ENCODE measurements around the gene COQ4.

The COQ4 gene

GRCh38 chr9:128342971-128343680 is 20.5 kb downstream of the COQ4 start:
- H3K36me3 ChIP-seq (replicated peaks; ENCODE audit: low read depth, low read length): peaks cover 18% of the 10 kb centered on the region
- no peaks in the 10 kb centered on the region for H3K27me3 ChIP-seq (ENCODE audit: low read depth, low read length)
- H2AFZ ChIP-seq (ENCODE audit: low read depth, low read length): no peak overlapping the region
- no peaks in the 10 kb centered on the region for H4K20me1 ChIP-seq (ENCODE audit: insufficient read depth, low read length)
- peaks cover 7% of the 10 kb centered on the region for H3K79me2 ChIP-seq (ENCODE audit: low read length)
- no peak overlapping the region for H3K4me3 ChIP-seq (ENCODE audit: low read length)
- no peak overlapping the region for H3K9ac ChIP-seq (ENCODE audit: low read length)
- H3K9me3 ChIP-seq (ENCODE audit: insufficient read depth, low read length): no peaks in the 10 kb centered on the region
- H3K4me1 ChIP-seq (ENCODE audit: low read length): peaks cover 5% of the 10 kb centered on the region
- TF ChIP-seq, protein P1, sequence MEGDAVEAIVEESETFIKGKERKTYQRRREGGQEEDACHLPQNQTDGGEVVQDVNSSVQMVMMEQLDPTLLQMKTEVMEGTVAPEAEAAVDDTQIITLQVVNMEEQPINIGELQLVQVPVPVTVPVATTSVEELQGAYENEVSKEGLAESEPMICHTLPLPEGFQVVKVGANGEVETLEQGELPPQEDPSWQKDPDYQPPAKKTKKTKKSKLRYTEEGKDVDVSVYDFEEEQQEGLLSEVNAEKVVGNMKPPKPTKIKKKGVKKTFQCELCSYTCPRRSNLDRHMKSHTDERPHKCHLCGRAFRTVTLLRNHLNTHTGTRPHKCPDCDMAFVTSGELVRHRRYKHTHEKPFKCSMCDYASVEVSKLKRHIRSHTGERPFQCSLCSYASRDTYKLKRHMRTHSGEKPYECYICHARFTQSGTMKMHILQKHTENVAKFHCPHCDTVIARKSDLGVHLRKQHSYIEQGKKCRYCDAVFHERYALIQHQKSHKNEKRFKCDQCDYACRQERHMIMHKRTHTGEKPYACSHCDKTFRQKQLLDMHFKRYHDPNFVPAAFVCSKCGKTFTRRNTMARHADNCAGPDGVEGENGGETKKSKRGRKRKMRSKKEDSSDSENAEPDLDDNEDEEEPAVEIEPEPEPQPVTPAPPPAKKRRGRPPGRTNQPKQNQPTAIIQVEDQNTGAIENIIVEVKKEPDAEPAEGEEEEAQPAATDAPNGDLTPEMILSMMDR (IDR thresholded peaks at IDR 0.05; ENCODE audit: low read depth, low read length): no peak
- no peak for TF ChIP-seq EZH2phosphoT487 (IDR thresholded peaks at IDR 0.05; ENCODE audit: low read depth)
- no peak overlapping the region for H3K27ac ChIP-seq (ENCODE audit: low read length)
- no peak overlapping the region for H3K4me2 ChIP-seq (ENCODE audit: low read length)

DNA sequence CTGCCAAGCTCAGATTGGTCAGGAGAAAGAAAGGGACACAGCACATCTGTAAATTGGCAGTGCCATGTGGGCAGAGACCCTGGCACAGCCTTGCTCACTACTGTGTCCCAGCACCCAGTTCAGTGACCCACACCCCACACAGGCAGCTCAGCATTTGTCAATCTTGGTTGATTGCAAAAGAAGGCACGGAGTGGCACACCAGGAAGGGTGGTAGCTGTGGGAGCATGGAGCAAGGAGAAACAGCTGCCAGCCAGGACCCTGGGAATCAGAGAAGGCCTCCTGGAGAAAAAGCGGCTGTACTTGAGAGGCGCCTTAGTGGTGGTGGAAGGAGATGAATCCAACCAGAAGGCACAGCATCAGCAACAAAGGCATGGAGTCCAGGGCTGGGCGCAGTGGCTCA is 21.2 kb downstream of the COQ4 start:
- Histone ChIP-seq H3K9me3 (ENCODE audit: insufficient read depth, low read length) (no peaks in the 10 kb centered on the region), H3K27ac (ENCODE audit: low read length) (no peak overlapping the region), H3K4me1 (ENCODE audit: low read length) (peaks cover 5% of the 10 kb centered on the region), H3K4me3 (ENCODE audit: low read length) (no peak overlapping the region), H3K36me3 (replicated peaks; ENCODE audit: low read depth, low read length) (peaks cover 18% of the 10 kb centered on the region), H2AFZ (ENCODE audit: low read depth, low read length) (no peak overlapping the region), H3K27me3 (ENCODE audit: low read depth, low read length) (no peaks in the 10 kb centered on the region), H3K9ac (ENCODE audit: low read length) (no peak overlapping the region), H3K4me2 (ENCODE audit: low read length) (no peak overlapping the region), H3K79me2 (ENCODE audit: low read length) (peaks cover 7% of the 10 kb centered on the region), H4K20me1 (ENCODE audit: insufficient read depth, low read length) (no peaks in the 10 kb centered on the region)
- no peak for TF ChIP-seq EZH2phosphoT487 (IDR thresholded peaks at IDR 0.05; ENCODE audit: low read depth)
- TF ChIP-seq, protein P1 (IDR thresholded peaks at IDR 0.05; ENCODE audit: low read depth, low read length): no peak

DNA sequence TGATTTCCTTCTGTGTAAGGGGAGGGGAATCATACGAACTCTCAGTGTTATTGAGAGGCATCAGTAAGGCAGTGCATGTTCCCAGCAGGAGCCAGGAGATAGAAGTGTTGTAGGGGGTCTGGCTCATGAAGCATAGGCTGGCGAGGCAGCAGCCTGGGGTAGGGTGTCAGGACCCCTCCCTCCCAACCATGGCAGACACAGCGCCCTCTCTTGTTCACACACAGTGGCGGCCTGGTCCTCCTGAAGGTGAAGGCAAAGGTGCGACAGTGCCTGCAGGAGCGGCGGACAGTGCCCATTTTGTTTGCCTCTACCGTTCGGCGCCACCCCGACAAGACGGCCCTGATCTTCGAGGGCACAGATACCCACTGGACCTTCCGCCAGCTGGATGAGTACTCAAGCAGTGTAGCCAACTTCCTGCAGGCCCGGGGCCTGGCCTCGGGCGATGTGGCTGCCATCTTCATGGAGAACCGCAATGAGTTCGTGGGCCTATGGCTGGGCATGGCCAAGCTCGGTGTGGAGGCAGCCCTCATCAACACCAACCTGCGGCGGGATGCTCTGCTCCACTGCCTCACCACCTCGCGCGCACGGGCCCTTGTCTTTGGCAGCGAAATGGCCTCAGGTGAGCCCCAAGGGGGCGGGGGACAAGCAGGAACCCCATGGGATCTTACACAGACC is 22.4 kb downstream of the COQ4 start:
- H2AFZ ChIP-seq (ENCODE audit: low read depth, low read length): no peak overlapping the region
- H3K36me3 ChIP-seq (replicated peaks; ENCODE audit: low read depth, low read length): peaks cover 22% of the 10 kb centered on the region
- H3K4me2 ChIP-seq (ENCODE audit: low read length): no peak overlapping the region
- no peak overlapping the region for H3K4me3 ChIP-seq (ENCODE audit: low read length)
- peaks cover 7% of the 10 kb centered on the region for H3K79me2 ChIP-seq (ENCODE audit: low read length)
- H3K9ac ChIP-seq (ENCODE audit: low read length): no peak overlapping the region
- no peaks in the 10 kb centered on the region for H3K27me3 ChIP-seq (ENCODE audit: low read depth, low read length)
- TF ChIP-seq, protein P1 (IDR thresholded peaks at IDR 0.05; ENCODE audit: low read depth, low read length): no peak
- TF ChIP-seq EZH2phosphoT487 (IDR thresholded peaks at IDR 0.05; ENCODE audit: low read depth): no peak
- H3K4me1 ChIP-seq (ENCODE audit: low read length): no peaks in the 10 kb centered on the region
- H3K9me3 ChIP-seq (ENCODE audit: insufficient read depth, low read length): no peaks in the 10 kb centered on the region
- H3K27ac ChIP-seq (ENCODE audit: low read length): no peak overlapping the region
- no peaks in the 10 kb centered on the region for H4K20me1 ChIP-seq (ENCODE audit: insufficient read depth, low read length)

DNA sequence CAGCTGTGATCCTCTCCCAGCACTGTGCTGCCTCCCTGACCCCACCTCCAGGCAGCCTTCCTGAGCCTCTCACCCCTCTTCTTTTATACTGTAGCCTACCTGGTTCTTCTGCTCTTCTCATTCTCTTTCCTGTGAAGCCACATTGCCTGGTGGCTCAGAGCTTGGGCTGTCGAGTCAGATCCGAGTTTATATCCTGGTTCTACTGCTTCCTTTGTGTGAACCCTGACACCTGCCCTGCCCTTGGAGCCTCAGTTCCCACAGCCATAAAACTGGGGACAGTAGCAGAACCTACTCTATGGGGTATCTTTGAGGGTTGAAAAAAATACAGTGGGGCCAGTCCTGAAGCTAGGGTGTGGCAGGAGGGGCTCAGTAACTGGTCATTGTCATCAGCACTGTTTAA is 26.5 kb downstream of the COQ4 start:
- H3K36me3 ChIP-seq (replicated peaks; ENCODE audit: low read depth, low read length): peaks cover 21% of the 10 kb centered on the region
- no peak overlapping the region for H3K4me2 ChIP-seq (ENCODE audit: low read length)
- H3K9me3 ChIP-seq (ENCODE audit: insufficient read depth, low read length): no peaks in the 10 kb centered on the region
- no peaks in the 10 kb centered on the region for H3K79me2 ChIP-seq (ENCODE audit: low read length)
- no peaks in the 10 kb centered on the region for H3K27me3 ChIP-seq (ENCODE audit: low read depth, low read length)
- no peak overlapping the region for H3K4me3 ChIP-seq (ENCODE audit: low read length)
- TF ChIP-seq EZH2phosphoT487 (IDR thresholded peaks at IDR 0.05; ENCODE audit: low read depth): no peak
- TF ChIP-seq, protein P1 (IDR thresholded peaks at IDR 0.05; ENCODE audit: low read depth, low read length): no peak
- H2AFZ ChIP-seq (ENCODE audit: low read depth, low read length): no peak overlapping the region
- H3K4me1 ChIP-seq (ENCODE audit: low read length): no peaks in the 10 kb centered on the region
- H3K9ac ChIP-seq (ENCODE audit: low read length): no peak overlapping the region
- H3K27ac ChIP-seq (ENCODE audit: low read length): no peak overlapping the region
- H4K20me1 ChIP-seq (ENCODE audit: insufficient read depth, low read length): no peaks in the 10 kb centered on the region

Data from OCI-LY3 (cell line).